ENCODE data around the gene ANKRD11. TPM values are rescaled to one million over a fixed set of nuclear protein-coding genes. Genes with fewer than 3 reads are reported as not detected.

Gene ANKRD11
- total RNA-seq, 1 experiment from 2014 or later = 99.4 TPM

DNA sequence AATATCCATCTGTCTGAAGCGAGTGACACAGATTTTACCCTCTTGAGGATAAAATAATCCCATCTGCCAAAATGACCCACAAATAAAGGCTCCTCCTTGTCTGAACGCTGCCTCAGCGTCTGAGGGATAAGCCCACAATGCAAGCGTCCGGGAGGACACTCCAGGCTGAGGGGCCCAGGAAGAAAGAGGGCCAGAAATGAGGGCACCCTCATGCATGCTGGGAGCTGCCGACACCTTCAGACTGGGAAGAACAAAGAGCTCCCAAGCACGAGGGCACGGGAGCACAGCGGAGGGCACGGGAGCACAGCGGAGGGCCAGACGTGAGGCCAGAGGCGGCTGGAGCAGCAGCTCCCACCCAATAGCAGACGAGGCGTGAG lies 145.9 kb downstream of the ANKRD11 start:
- Histone ChIP-seq H3K27ac (ENCODE audit: low read length) (peak overlapping the region; percentile 93), H3K36me3 (ENCODE audit: control insufficient read depth, insufficient read depth, low read length) (no peaks in the 10 kb centered on the region), H3K9me3 (ENCODE audit: control insufficient read depth, insufficient read depth, low read depth, low read length) (no peaks in the 10 kb centered on the region), H3K27me3 (ENCODE audit: control insufficient read depth, insufficient read depth, low read length) (no peaks in the 10 kb centered on the region), H3K4me1 (ENCODE audit: control insufficient read depth, insufficient read depth, low read length) (peaks cover 73% of the 10 kb centered on the region), H3K4me3 (ENCODE audit: low read depth in 2 of 2, low read length in 2 of 2) (peak overlapping the region; percentile 24 to 38; a peak in 3 of 4 replicates)
- TF ChIP-seq TCF7L2 (IDR thresholded peaks at IDR 0.05; ENCODE audit: low read depth, low read length) = no peak
- TF ChIP-seq SIN3A (IDR thresholded peaks at IDR 0.05; ENCODE audit: borderline replicate concordance, insufficient read depth, low read depth, low read length) = no peak
- TF ChIP-seq, protein P1, sequence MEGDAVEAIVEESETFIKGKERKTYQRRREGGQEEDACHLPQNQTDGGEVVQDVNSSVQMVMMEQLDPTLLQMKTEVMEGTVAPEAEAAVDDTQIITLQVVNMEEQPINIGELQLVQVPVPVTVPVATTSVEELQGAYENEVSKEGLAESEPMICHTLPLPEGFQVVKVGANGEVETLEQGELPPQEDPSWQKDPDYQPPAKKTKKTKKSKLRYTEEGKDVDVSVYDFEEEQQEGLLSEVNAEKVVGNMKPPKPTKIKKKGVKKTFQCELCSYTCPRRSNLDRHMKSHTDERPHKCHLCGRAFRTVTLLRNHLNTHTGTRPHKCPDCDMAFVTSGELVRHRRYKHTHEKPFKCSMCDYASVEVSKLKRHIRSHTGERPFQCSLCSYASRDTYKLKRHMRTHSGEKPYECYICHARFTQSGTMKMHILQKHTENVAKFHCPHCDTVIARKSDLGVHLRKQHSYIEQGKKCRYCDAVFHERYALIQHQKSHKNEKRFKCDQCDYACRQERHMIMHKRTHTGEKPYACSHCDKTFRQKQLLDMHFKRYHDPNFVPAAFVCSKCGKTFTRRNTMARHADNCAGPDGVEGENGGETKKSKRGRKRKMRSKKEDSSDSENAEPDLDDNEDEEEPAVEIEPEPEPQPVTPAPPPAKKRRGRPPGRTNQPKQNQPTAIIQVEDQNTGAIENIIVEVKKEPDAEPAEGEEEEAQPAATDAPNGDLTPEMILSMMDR (IDR thresholded peaks at IDR 0.05) = no peak
- POLR2A ChIA-PET = interaction anchor here (0.5 to 0.6 kb wide), 2 partner anchors 22 to 247 kb away, joined by 3 to 6 read pairs; no protein-coding TSS in a partner anchor
- DNase-seq (ENCODE audit: low read depth, low spot score) (no peak), ATAC-seq (peak; percentile 18; the same call in 1 of the 2 replicates)
- CTCF ChIA-PET = interaction anchor here (0.9 kb wide), 1 partner anchor 9 kb away, joined by 3 read pairs; no protein-coding TSS in a partner anchor
- intact Hi-C loops (cut with micrococcal nuclease; ENCODE audit: unreplicated experiment) (no loop called here), in situ Hi-C loops (cut with HindIII; ENCODE audit: low pct_unique_long_range_greater_than_20kb, low sequenced_read_pairs) (no loop called here)
- BruUV-seq (replicated peaks) = no TSS peak

DNA sequence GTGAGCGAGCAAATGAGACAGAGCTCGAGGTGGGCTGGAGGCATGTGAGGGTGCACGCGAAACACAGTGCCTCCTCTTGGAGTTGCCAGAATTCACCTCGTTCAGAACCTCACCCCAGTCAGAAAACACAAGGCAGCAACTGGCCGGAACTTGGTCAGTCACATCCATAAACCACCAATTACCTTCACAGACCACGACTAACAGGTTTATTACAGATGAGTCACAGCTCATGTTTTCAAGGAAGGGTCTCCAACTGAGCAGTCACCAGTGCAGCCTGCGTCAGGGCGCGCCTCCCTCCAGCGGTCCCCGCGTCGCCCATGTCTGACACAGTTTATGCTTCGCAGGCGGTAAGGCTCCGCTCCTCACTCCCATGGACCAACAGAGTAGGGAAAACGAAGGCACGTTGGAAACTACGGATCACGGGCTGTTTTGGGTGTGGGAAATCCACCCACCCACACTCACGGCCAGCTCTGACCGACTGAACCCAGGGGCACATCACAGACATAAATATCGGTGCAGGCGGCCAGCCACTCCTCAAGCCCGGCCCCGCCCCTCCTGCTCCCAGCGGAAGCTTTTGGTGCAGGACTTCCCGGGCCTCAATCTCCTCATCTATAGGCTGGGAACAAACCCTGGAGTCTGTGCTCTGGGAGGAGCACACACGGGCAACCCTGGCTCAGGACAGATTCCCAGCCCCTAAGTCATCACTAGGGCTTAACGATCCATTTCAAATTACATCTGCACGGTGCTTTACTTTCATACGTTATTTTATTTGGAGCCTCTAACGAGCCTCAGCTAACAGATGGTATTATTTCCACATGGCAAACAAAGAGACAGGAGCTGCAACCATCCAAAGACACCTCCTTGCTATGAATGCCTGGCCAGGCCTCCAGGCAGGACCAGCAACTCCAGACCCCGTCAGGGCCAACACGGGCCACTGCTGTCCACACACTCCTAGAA lies 146.6 kb downstream of the ANKRD11 start:
- intact Hi-C loops (cut with micrococcal nuclease; ENCODE audit: unreplicated experiment) = no loop called here
- ATAC-seq (peak; percentile 86), DNase-seq (ENCODE audit: low read depth, low spot score) (no peak)
- Histone ChIP-seq H3K4me1 (ENCODE audit: control insufficient read depth, insufficient read depth, low read length) (peaks cover 78% of the 10 kb centered on the region), H3K4me3 (ENCODE audit: low read depth in 2 of 2, low read length in 2 of 2) (peak overlapping the region; percentile 24 to 38), H3K27me3 (ENCODE audit: control insufficient read depth, insufficient read depth, low read length) (no peaks in the 10 kb centered on the region), H3K9me3 (ENCODE audit: control insufficient read depth, insufficient read depth, low read depth, low read length) (no peaks in the 10 kb centered on the region), H3K27ac (ENCODE audit: low read length) (peak overlapping the region; percentile 93), H3K36me3 (ENCODE audit: control insufficient read depth, insufficient read depth, low read length) (no peaks in the 10 kb centered on the region)
- in situ Hi-C loops (cut with HindIII; ENCODE audit: low pct_unique_long_range_greater_than_20kb, low sequenced_read_pairs) = no loop called here
- BruUV-seq (replicated peaks) = no TSS peak
- ChIA-PET POLR2A (interaction anchor here (0.5 to 0.6 kb wide), 2 partner anchors 21 to 248 kb away, joined by 3 to 6 read pairs; no protein-coding TSS in a partner anchor), CTCF (interaction anchor here (0.5 to 1.0 kb wide), 3 partner anchors 10 to 50 kb away, joined by 3 read pairs; no protein-coding TSS in a partner anchor)
- TF ChIP-seq, protein P1 (IDR thresholded peaks at IDR 0.05) = no peak
- 0 out of 2 replicates have a peak, but pooled peaks have one; percentile 8 for TF ChIP-seq POLR2AphosphoS5 (IDR thresholded peaks at IDR 0.05; ENCODE audit: low read depth, low read length)
- TF ChIP-seq, protein P2, sequence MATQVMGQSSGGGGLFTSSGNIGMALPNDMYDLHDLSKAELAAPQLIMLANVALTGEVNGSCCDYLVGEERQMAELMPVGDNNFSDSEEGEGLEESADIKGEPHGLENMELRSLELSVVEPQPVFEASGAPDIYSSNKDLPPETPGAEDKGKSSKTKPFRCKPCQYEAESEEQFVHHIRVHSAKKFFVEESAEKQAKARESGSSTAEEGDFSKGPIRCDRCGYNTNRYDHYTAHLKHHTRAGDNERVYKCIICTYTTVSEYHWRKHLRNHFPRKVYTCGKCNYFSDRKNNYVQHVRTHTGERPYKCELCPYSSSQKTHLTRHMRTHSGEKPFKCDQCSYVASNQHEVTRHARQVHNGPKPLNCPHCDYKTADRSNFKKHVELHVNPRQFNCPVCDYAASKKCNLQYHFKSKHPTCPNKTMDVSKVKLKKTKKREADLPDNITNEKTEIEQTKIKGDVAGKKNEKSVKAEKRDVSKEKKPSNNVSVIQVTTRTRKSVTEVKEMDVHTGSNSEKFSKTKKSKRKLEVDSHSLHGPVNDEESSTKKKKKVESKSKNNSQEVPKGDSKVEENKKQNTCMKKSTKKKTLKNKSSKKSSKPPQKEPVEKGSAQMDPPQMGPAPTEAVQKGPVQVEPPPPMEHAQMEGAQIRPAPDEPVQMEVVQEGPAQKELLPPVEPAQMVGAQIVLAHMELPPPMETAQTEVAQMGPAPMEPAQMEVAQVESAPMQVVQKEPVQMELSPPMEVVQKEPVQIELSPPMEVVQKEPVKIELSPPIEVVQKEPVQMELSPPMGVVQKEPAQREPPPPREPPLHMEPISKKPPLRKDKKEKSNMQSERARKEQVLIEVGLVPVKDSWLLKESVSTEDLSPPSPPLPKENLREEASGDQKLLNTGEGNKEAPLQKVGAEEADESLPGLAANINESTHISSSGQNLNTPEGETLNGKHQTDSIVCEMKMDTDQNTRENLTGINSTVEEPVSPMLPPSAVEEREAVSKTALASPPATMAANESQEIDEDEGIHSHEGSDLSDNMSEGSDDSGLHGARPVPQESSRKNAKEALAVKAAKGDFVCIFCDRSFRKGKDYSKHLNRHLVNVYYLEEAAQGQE (IDR thresholded peaks at IDR 0.05; ENCODE audit: insufficient read depth in 1 of 2, low read depth in 2 of 2, low read length in 1 of 2) = no peak
- peak; percentile 46; the same call in 1 of the 2 replicates for TF ChIP-seq SIN3A (IDR thresholded peaks at IDR 0.05; ENCODE audit: borderline replicate concordance, insufficient read depth, low read depth, low read length)

All from Panc1 (cell line).